ENCODE data around the gene CDC26.

GRCh38 chr9:113254991-113255390 is 20.4 kb downstream of the CDC26 start:
- TF ChIP-seq CTCF (IDR thresholded peaks at IDR 0.05; ENCODE audit: low read length) = no peak
- no peak for TF ChIP-seq EZH2phosphoT487 (IDR thresholded peaks at IDR 0.05; ENCODE audit: low read length)
- TF ChIP-seq EZH2 (optimal IDR thresholded peaks at IDR 0.05; ENCODE audit: low read depth, low read length) = no peak
